Measurements from ENCODE around the gene SLC51A. TPM values are rescaled to one million over a fixed set of nuclear protein-coding genes. Genes with fewer than 3 reads are reported as not detected.

The SLC51A gene
- total and polyA plus RNA-seq, 9 of the 15 experiments (the other 6 are each of a cell fraction or from before 2014, with no cell fraction given), result 0.35 to 0.38 TPM; not detected in 7

- TF ChIP-seq ZC3H4 (CRISPR knock-in tag; IDR thresholded peaks at IDR 0.05; ENCODE audit: borderline replicate concordance), result no peak
- TF ChIP-seq PHF8 (IDR thresholded peaks at IDR 0.05; ENCODE audit: borderline replicate concordance, low read length), result peak; percentile 50; the same call in 1 of the 2 replicates
- no peak for TF ChIP-seq U2AF1 (optimal IDR thresholded peaks at IDR 0.05; ENCODE audit: low read depth, low read length)
- TF ChIP-seq PTRF (tag; IDR thresholded peaks at IDR 0.05), result no peak
- peak; percentile 28; the same call in 1 of the 2 replicates for TF ChIP-seq HDAC2 (IDR thresholded peaks at IDR 0.05)
- no peak for TF ChIP-seq SOX6 (IDR thresholded peaks at IDR 0.05)
- no peak for TF ChIP-seq SIN3B (IDR thresholded peaks at IDR 0.05; ENCODE audit: low read depth)
- no peak for TF ChIP-seq CBX1 (IDR thresholded peaks at IDR 0.05; ENCODE audit: low read depth)
- TF ChIP-seq RAD21 (CRISPR knock-in tag; conservative IDR thresholded peaks at IDR 0.05 in 1 of 2, IDR thresholded peaks at IDR 0.05 in 1 of 2), result peak; percentile 6 to 15; a peak in 2 of 4 replicates
- TF ChIP-seq ASH1L (IDR thresholded peaks at IDR 0.05; ENCODE audit: borderline replicate concordance, low read depth, partially characterized antibody), result no peak
- no peak for TF ChIP-seq MTF1 (CRISPR knock-in tag; IDR thresholded peaks at IDR 0.05; ENCODE audit: borderline replicate concordance)
- no peak for TF ChIP-seq BCL6 (CRISPR knock-in tag; IDR thresholded peaks at IDR 0.05)
- TF ChIP-seq CUX1 (CRISPR knock-in tag; IDR thresholded peaks at IDR 0.05), result no peak
- no peak for TF ChIP-seq RFX7 (CRISPR knock-in tag; IDR thresholded peaks at IDR 0.05)
- TF ChIP-seq E2F8 (IDR thresholded peaks at IDR 0.05; ENCODE audit: low read depth, partially characterized antibody), result peak; percentile 40
- no peak for TF ChIP-seq PML (IDR thresholded peaks at IDR 0.05; ENCODE audit: low read length)
- TF ChIP-seq GTF2E2 (tag; IDR thresholded peaks at IDR 0.05), result no peak
- no peak for TF ChIP-seq ZNF133 (CRISPR knock-in tag; IDR thresholded peaks at IDR 0.05)
- no peak for TF ChIP-seq MTA2 (IDR thresholded peaks at IDR 0.05; ENCODE audit: low read depth)
- no peak for TF ChIP-seq RAD51 (IDR thresholded peaks at IDR 0.05; ENCODE audit: borderline replicate concordance, low read depth)
- peak; percentile 59; the same call in 1 of the 2 replicates for TF ChIP-seq CBFB (CRISPR knock-in tag; IDR thresholded peaks at IDR 0.05)
Observed at GRCh38 chr3:196207159-196207832, 9.0 kb upstream of the SLC51A start (continued).

Data from K562 (cell line).